Measurements from ENCODE around the gene EFL1.
A peak's percentile ranks its signal among the peaks of the same experiment; 100 is the strongest.
"Not testable (repeated sequence)": the region's sequence is repeated elsewhere in the genome, so short reads cannot be mapped to it uniquely, and the experiment has no call there.

EFL1 gene

DNA sequence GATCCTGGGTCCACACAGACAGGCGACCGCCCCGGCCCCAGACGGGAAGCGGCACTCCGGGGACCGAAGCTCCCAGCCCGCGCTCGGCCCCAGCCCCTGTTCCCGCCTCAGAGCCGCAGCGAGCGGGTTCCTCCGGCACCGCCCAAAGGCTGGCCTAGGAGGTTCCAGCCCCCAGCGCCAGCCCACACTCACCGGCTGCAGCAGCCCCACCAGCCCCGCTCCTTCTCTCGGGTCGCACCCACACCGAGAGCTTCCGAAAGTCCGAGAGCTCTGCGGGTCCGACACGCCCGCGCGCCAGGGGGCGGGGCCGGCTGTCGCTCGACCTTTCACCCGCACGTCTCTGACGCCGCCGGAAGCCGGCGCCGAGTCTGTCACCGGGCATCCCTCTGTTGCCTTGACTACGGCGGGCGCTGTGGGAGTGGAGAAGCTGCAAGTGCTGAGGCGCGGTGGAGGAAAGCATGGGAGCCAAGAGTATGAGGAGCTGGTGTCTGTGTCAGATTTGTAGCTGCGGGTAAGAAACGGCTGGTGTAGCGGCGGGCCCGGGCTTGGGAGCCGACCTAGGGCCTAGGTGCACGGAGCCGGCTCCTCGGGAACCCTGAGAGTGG, at the start of gene EFL1, which contains the start of gene SAXO2:
Gene EFL1, minus strand, starts transcription at position 313 of the 605 bp plus-strand sequence. CDS start 956 bp downstream, outside the sequence.
Gene SAXO2, plus strand, starts transcription at position 397 of the 605 bp plus-strand sequence. Its CDS starts 62 bp downstream, at position 459.
- DNase-seq, result peak; percentile 97

DNA sequence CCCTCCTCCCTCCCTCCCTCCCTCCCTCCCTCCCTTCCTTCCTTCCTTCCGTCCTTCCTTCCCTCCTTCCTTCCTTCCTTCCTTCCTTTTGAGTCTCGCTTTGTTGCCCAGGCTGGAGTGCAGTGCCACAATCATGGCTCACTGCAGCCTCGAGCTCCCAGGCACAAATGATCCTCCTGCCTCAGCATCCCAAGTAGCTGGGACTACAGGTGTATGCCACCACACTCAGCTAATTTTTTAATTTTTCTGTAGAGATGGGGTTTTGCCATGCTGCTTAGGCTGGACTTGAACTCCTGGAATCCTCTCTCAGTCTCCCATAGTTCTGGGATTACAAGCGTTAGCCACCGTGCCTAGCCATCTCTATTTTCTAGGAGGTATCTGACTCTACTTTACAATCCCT, 48.8 kb upstream of the EFL1 start:
- not testable (repeated sequence) for DNase-seq

DNA sequence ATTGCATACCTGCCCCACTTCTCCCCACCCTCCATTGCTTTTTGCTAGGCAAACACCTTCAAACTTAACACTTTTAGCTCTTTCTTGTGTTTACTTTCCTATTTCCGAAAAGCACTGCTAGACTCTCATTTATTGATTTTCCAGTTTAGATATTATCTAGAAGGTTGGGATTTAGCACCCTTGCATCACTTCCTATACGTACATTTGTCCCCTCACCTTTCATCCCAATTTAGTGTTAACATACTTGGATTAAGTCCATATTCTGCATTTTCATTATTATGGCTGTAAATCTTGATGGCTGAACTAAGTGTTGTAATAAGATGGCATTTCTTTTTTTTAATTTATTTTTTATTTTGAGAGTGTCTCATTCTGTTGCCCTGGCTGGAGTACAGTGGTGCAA, 47.3 kb upstream of the EFL1 start:
- DNase-seq, result no peak

DNA sequence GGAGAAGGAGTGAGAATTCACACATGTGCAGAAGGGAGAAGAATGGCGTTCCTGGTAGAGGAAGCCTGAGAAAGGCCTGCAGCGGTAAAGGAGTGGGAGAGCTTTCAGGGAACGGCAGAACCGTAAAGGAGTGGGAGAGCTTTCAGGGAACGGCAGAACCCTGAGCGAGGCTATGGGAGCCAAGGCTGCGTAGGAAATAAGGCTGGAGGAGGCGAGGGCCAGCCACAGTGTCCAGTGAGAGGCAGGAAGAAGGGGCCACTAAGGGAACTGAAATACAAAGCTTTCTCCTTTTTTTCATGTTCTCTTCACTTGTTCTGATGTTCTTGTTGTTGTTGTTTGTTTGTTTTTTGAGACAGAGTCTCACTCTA, 45.2 kb upstream of the EFL1 start:
- DNase-seq, result no peak

DNA sequence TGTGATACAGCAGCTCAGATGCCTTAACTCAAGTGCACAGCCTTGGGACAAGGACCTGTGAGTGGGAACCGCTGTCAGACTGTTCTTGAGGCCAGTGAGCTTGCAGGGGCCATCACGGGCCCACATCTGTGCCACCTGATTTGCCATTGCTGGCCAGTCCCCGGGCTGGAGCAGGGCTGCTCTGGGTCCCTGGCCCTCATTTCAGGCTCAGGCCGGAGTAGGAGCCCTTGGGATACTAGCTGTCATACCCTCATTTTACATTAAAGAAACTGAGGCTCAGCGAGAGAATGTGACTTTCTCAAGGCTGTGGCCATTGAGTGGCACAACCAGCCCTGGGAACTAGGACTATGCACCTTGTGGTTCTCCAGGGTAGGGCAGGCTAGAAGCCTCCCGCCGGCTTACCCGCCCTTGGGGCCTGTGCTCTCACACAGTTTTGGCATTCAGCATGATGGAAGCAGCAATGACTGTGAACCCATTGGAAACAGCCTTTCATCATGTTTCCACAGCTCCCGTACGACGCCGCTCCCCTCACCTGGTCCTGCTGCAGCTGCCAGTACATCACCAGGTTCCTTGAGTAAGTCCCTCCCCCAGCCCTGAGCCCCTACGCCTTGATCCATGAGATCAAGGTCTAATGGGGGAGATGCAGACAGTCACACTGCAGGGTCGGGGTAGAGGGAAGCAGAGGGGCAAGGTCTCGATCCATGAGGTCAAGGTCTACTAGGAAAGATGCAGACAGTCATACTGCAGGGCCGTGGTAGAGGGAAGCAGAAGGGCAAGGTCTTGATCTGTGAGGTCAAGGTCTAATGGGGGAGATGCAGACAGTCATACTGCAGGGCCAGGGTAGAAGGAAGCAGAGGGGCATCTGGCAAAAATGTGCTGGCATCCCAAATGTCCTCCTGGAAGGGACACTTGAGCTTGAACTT, 44.5 kb upstream of the EFL1 start:
- DNase-seq, result no peak

- no peak for DNase-seq
Observed at GRCh38 chr15:82305621-82306048, 43.1 kb upstream of the EFL1 start.

- DNase-seq, result no peak
Observed at GRCh38 chr15:82304778-82305090, 42.2 kb upstream of the EFL1 start.

- DNase-seq, result no peak
Observed at GRCh38 chr15:82303956-82304777, 41.6 kb upstream of the EFL1 start.

GRCh38 chr15:82301296-82302016, 38.9 kb upstream of the EFL1 start:
- no peak for DNase-seq

- DNase-seq, result no peak
Observed at GRCh38 chr15:82300883-82301282, 38.3 kb upstream of the EFL1 start.

DNA sequence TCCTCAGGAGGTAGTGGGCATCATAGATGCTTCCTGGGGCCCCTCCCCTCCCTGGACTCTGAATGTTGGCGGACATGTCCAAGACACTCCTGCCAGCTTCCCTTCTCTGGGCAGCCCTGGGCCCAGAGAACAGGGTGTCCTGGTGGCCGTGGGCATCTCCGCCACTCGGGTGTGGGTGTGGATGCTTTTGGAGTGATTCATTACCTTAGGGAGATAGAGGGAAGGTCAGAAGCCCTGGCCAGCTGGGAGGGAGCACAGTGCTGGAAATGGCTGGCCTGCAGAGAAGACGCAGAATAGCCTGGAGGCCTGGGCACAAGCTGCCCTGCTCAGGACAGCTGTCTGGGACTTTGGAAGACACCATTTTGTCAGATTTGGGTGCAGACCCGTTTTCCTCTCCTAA, 37.8 kb upstream of the EFL1 start:
- DNase-seq, result not testable (repeated sequence)

- DNase-seq, result not testable (repeated sequence)
Observed at GRCh38 chr15:82299511-82299914, 37.0 kb upstream of the EFL1 start.

GRCh38 chr15:82298520-82298919, 36.0 kb upstream of the EFL1 start:
- peak; percentile 76 for DNase-seq

DNA sequence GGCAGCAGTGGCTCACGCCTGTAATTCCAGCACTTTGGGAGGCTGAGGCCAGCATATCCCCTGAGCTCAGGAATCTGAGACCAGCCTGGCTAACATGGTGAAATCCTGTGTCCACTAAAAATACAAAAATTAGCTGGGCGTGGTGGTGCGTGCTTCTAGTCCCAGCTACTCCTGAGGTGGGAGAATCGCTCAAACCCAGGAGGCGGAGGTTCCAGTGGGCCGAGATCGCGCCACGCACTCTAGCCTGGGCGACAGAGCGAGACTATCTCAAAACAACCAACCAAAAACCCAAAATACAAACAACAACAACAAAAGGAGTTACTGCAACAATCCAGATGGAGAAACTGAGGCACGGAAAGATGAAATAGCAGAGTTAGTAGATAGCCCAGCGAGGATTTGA, 35.5 kb upstream of the EFL1 start:
- DNase-seq, result no peak

- no peak for DNase-seq
Observed at GRCh38 chr15:82297546-82297945, 35.0 kb upstream of the EFL1 start.

- DNase-seq, result no peak
Observed at GRCh38 chr15:82294061-82294690, 31.6 kb upstream of the EFL1 start.

DNA sequence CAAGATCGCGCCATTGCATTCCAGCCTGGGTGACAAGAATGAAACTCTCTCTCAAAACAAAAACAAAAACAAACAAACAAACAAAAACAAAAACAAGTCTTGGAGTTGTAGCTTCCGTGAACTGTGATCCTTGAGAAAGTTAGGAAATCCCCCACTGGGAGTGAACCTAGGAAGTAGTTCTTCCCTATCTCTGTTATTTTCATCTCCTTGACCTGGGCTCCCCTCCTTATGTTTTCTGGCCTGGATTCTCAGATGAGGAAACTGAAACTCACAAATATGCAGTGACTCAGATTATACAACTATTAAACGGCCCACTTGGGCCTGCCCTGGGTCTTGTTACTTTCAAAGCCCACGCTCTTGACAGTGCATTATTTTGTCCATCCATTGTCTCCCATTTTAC, 29.7 kb upstream of the EFL1 start:
- DNase-seq, result no peak

- DNase-seq, result not testable (repeated sequence)
Observed at GRCh38 chr15:82288202-82288601, 25.7 kb upstream of the EFL1 start.

DNA sequence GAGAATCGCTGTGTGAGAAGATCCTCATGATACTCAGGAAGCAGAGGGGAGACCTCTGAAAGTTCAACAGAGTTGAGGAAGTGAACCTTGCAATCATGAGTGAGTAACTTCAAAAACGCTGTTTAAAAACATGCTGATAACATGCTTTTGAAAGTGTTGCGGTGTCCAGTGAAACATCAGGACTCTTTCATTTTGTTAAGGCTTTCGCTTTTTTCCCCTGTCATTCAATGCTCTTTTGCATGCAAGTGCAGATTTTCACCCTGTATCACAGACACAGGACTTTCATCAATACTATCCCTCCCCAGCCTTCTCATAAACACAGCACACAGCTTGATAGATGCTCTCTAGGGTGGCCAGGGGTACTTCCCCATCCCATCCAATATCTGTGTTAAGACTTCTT, 23.9 kb upstream of the EFL1 start:
- DNase-seq, result not testable (repeated sequence)

DNA sequence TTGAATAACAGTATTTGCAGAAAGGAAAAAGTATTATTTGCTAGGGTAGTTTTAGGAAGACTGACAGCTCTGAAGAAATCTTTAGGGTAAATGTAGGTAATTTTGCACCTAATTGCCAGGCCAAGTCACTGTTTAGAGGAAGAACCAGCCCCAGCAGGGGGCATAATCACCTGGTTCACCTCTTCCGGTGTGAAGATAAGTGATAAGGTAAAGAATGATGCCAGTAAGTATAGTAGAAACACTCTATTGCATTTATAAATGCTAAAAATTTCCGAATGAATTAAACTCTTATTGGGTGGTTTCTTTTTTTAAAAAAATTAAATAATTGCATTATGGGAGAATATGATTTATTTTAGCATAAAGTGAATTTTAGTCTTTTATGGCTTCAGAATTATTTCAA, 21.8 kb upstream of the EFL1 start:
- not testable (repeated sequence) for DNase-seq

GRCh38 chr15:82282386-82282785, 19.9 kb upstream of the EFL1 start:
- DNase-seq, result not testable (repeated sequence)

DNA sequence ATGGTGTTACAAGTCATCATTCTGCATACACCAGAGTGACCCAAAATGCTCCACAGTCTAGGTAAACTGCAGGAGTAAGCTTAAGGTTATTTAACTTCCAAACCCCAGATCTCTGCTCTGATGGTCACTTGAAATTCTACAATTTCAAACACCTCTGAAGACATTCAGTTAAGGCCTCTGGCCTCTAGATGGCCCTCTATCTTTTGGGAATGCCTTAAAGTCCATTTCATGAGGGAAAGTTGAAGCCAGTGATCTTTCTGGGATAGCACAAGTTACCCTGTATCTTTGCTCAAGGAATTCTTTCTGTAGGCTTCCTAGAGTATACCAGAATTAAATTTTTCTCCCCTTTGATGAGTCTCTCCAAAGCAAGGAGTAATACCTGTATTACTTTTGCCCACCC, 18.7 kb upstream of the EFL1 start:
- not testable (repeated sequence) for DNase-seq

All from activated effector memory CD4-positive, alpha-beta T cell treated with anti-CD3 and anti-CD28 coated beads, Interleukin-2, amount 50 U/mL, for 16 hours (primary cell).